HG03045 (cell line): ENCODE data around the gene PARP2.
"Not testable (repeated sequence)": the region's sequence is repeated elsewhere in the genome, so short reads cannot be mapped to it uniquely, and the experiment has no call there.

Experiments used
- ATAC-seq: cut with Tn5 transposase; IDR thresholded peaks from one replicate; pipeline ENCODE4 v1.9.1; 2021; ENCODE audit warnings: mild to moderate bottlenecking, moderate library complexity; ENCODE audit not compliant: unreplicated experiment

Gene PARP2

GRCh38 chr14:20345366-20345765 lies 1.9 kb downstream of the PARP2 start:
- no peak for ATAC-seq

GRCh38 chr14:20346713-20347112 lies 3.3 kb downstream of the PARP2 start:
- ATAC-seq = no peak

- no peak for ATAC-seq
These were observed 4.3 kb downstream of the PARP2 start for GRCh38 chr14:20347747-20348146.

GRCh38 chr14:20350282-20350681 lies 6.8 kb downstream of the PARP2 start:
- ATAC-seq = no peak

GRCh38 chr14:20350860-20351259 lies 7.4 kb downstream of the PARP2 start:
- ATAC-seq = no peak

- ATAC-seq = no peak
These were observed 13.0 kb downstream of the PARP2 start for GRCh38 chr14:20356422-20356821.

- ATAC-seq = not testable (repeated sequence)
These were observed 15.0 kb downstream of the PARP2 start for GRCh38 chr14:20358474-20358873.

- ATAC-seq = no peak
These were observed 22.5 kb downstream of the PARP2 start for GRCh38 chr14:20365928-20366327.

GRCh38 chr14:20372796-20373195 lies 29.4 kb downstream of the PARP2 start:
- no peak for ATAC-seq

GRCh38 chr14:20375471-20375870 lies 32.0 kb downstream of the PARP2 start:
- no peak for ATAC-seq

GRCh38 chr14:20376071-20376588 lies 32.7 kb downstream of the PARP2 start:
- no peak for ATAC-seq

- ATAC-seq = no peak
These were observed 33.7 kb downstream of the PARP2 start for GRCh38 chr14:20377171-20377570.

- ATAC-seq = no peak
These were observed 36.3 kb downstream of the PARP2 start for GRCh38 chr14:20379743-20380142.

- ATAC-seq = no peak
These were observed 37.2 kb downstream of the PARP2 start for GRCh38 chr14:20380681-20381080.

- ATAC-seq = no peak
These were observed 37.9 kb downstream of the PARP2 start for GRCh38 chr14:20381341-20381740.

GRCh38 chr14:20382526-20382925 lies 39.1 kb downstream of the PARP2 start:
- ATAC-seq = no peak

- no peak for ATAC-seq
These were observed 39.6 kb downstream of the PARP2 start for GRCh38 chr14:20383032-20383431.

GRCh38 chr14:20383636-20384035 lies 40.2 kb downstream of the PARP2 start:
- no peak for ATAC-seq

- no peak for ATAC-seq
These were observed 40.9 kb downstream of the PARP2 start for GRCh38 chr14:20384321-20384720.

- no peak for ATAC-seq
These were observed 41.5 kb downstream of the PARP2 start for GRCh38 chr14:20384886-20385285.

- no peak for ATAC-seq
These were observed 42.9 kb downstream of the PARP2 start for GRCh38 chr14:20386276-20386855.

- no peak for ATAC-seq
These were observed 44.1 kb downstream of the PARP2 start for GRCh38 chr14:20387576-20387975.

GRCh38 chr14:20388159-20388558 lies 44.7 kb downstream of the PARP2 start:
- no peak for ATAC-seq
